ENCODE results near the gene ZBTB16. TPM values are rescaled to one million over a fixed set of nuclear protein-coding genes. Genes with fewer than 3 reads are reported as not detected.
A peak's percentile ranks its signal among the peaks of the same experiment; 100 is the strongest.

Gene ZBTB16
- polyA plus RNA-seq, 1 donor (not counting 4 experiments of a cell fraction or from before 2014, with no cell fraction given): 0.18 TPM

DNA sequence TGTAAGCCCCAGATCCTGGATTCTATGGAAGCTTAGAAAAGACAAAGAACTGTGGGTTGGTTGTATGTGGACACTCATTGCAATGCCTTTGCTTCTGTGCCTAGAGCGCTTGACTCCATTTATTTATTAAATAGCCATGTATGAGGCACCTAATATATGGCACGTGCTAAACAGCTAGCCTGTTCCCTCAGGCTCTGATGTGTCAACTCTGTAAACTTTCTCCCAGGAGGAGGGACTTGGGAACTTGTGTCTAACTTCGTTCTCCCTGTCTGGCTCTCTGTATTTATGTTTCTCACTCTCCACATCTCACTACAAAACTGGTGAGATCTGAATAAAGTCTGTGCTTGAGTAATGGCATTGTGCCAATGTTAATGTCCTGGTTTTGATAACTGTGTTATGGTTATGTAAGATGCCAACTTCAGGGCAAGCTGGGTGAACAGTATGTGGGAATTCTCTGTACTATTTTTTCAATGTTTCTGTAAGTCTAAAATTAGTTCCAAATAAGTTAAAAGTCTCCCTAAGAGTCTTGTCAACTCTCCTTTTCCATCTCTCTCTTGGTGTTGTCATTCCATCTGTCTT lies 34.1 kb upstream of the ZBTB16 start:
- DNase-seq (ENCODE audit: low read depth, low spot score) (no peak), FAIRE-seq (no peak)
- Histone ChIP-seq H3K36me3 (ENCODE audit: control insufficient read depth in 2 of 2, extremely low read depth in 1 of 2, insufficient read depth in 2 of 2, low read length in 2 of 2) (no peaks in the 10 kb centered on the region), H3K4me1 (ENCODE audit: control insufficient read depth, extremely low read depth, insufficient read depth, low read length) (no peaks in the 10 kb centered on the region), H3K27me3 (ENCODE audit: control insufficient read depth, extremely low read depth, insufficient read depth, low read length) (peaks cover 5% of the 10 kb centered on the region), H3K27ac (ENCODE audit: control insufficient read depth, insufficient read depth, low read length) (no peak overlapping the region), H4K20me1 (ENCODE audit: control insufficient read depth, extremely low read depth, insufficient read depth, low read length) (no peaks in the 10 kb centered on the region), H3K4me2 (ENCODE audit: control insufficient read depth, extremely low read depth, insufficient read depth, low read depth, low read length) (no peak overlapping the region), H3K4me3 (ENCODE audit: control insufficient read depth in 2 of 3, extremely low read depth in 1 of 3, insufficient read depth in 2 of 3, low read depth in 1 of 3, low read length in 3 of 3) (no peak overlapping the region), H3K9ac (ENCODE audit: control insufficient read depth, extremely low read depth, insufficient read depth, low read length) (no peak overlapping the region), H3K9me1 (ENCODE audit: control insufficient read depth, extremely low read depth, insufficient read depth, low read length) (no peaks in the 10 kb centered on the region), H2AFZ (ENCODE audit: control insufficient read depth, low read length) (no peak overlapping the region), H3K79me2 (ENCODE audit: control insufficient read depth, insufficient read depth, low read length) (no peaks in the 10 kb centered on the region), H3K9me3 (ENCODE audit: control insufficient read depth, low read depth, low read length) (no peaks in the 10 kb centered on the region)
- dilution Hi-C loops (cut with MboI; ENCODE audit: extremely low pct_ligation_motif_present, low sequenced_read_pairs): loop anchor here (25.0 kb wide), 1 partner anchor 237 kb away; no protein-coding TSS in a partner anchor
- no peak for TF ChIP-seq EZH2 (IDR thresholded peaks at IDR 0.05; ENCODE audit: low read length)

DNA sequence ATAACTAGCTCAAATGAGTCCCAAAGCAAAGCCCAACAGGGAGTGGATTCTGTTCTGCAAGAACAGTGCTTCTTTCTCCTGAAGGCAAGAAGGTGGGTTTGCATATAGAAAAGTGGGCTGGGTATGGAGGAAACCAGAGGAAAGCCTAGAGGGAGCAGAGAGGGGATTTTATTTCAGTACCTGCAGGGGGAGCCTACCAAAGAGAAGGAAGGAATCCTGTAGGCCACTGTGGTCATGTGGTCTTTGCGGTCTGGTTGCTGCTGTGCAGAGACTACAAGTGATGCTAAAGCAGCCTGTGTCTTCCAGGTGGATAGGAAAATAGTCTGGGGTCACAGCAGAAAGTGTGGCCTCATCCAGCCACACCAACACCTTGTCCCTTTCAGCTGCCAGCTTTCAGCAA lies 33.2 kb upstream of the ZBTB16 start:
- Histone ChIP-seq H4K20me1 (ENCODE audit: control insufficient read depth, extremely low read depth, insufficient read depth, low read length) (no peaks in the 10 kb centered on the region), H2AFZ (ENCODE audit: control insufficient read depth, low read length) (no peak overlapping the region), H3K79me2 (ENCODE audit: control insufficient read depth, insufficient read depth, low read length) (no peaks in the 10 kb centered on the region), H3K9me3 (ENCODE audit: control insufficient read depth, low read depth, low read length) (no peaks in the 10 kb centered on the region), H3K36me3 (ENCODE audit: control insufficient read depth in 2 of 2, extremely low read depth in 1 of 2, insufficient read depth in 2 of 2, low read length in 2 of 2) (no peaks in the 10 kb centered on the region), H3K27me3 (ENCODE audit: control insufficient read depth, extremely low read depth, insufficient read depth, low read length) (peaks cover 5% of the 10 kb centered on the region), H3K9me1 (ENCODE audit: control insufficient read depth, extremely low read depth, insufficient read depth, low read length) (no peaks in the 10 kb centered on the region), H3K9ac (ENCODE audit: control insufficient read depth, extremely low read depth, insufficient read depth, low read length) (no peak overlapping the region), H3K4me3 (ENCODE audit: control insufficient read depth in 2 of 3, extremely low read depth in 1 of 3, insufficient read depth in 2 of 3, low read depth in 1 of 3, low read length in 3 of 3) (no peak overlapping the region), H3K4me2 (ENCODE audit: control insufficient read depth, extremely low read depth, insufficient read depth, low read depth, low read length) (no peak overlapping the region), H3K27ac (ENCODE audit: control insufficient read depth, insufficient read depth, low read length) (no peak overlapping the region), H3K4me1 (ENCODE audit: control insufficient read depth, extremely low read depth, insufficient read depth, low read length) (no peaks in the 10 kb centered on the region)
- TF ChIP-seq, protein P1, sequence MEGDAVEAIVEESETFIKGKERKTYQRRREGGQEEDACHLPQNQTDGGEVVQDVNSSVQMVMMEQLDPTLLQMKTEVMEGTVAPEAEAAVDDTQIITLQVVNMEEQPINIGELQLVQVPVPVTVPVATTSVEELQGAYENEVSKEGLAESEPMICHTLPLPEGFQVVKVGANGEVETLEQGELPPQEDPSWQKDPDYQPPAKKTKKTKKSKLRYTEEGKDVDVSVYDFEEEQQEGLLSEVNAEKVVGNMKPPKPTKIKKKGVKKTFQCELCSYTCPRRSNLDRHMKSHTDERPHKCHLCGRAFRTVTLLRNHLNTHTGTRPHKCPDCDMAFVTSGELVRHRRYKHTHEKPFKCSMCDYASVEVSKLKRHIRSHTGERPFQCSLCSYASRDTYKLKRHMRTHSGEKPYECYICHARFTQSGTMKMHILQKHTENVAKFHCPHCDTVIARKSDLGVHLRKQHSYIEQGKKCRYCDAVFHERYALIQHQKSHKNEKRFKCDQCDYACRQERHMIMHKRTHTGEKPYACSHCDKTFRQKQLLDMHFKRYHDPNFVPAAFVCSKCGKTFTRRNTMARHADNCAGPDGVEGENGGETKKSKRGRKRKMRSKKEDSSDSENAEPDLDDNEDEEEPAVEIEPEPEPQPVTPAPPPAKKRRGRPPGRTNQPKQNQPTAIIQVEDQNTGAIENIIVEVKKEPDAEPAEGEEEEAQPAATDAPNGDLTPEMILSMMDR (optimal IDR thresholded peaks at IDR 0.05 in 1 of 3, IDR thresholded peaks at IDR 0.05 in 1 of 3, conservative IDR thresholded peaks at IDR 0.05 in 1 of 3; ENCODE audit: extremely low read depth in 1 of 3, insufficient read depth in 2 of 3, low read length in 3 of 3): peak in 1 of 3 experiments; percentile 1
- TF ChIP-seq EZH2 (IDR thresholded peaks at IDR 0.05; ENCODE audit: low read length): no peak
- dilution Hi-C loops (cut with MboI; ENCODE audit: extremely low pct_ligation_motif_present, low sequenced_read_pairs): loop anchor here (25.0 kb wide), 1 partner anchor 236 kb away; no protein-coding TSS in a partner anchor
- FAIRE-seq: no peak
- DNase-seq (ENCODE audit: low read depth, low spot score): no peak

DNA sequence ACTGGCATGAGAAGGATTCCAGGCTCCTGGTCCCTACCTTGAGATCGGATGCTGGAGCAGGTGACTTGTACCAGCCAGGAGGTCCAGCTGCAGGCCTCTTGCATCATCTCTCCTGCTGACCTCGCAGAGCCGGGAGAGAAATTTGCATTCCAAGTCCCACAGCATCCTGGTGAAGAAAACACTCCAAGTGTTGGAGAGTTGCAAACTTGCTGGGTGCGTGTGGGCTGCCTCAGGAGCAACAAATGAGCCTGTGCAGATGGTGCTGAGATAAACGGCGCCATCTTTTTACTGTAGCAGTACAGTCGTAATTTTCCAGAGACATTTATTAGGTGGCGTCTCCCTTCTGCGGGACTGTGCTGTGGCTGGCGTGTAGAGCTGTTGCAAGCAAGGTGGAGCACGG lies 32.1 kb upstream of the ZBTB16 start:
- Histone ChIP-seq H3K4me1 (ENCODE audit: control insufficient read depth, extremely low read depth, insufficient read depth, low read length) (no peaks in the 10 kb centered on the region), H3K4me3 (ENCODE audit: control insufficient read depth in 2 of 3, extremely low read depth in 1 of 3, insufficient read depth in 2 of 3, low read depth in 1 of 3, low read length in 3 of 3) (no peak overlapping the region), H3K36me3 (ENCODE audit: control insufficient read depth in 2 of 2, extremely low read depth in 1 of 2, insufficient read depth in 2 of 2, low read length in 2 of 2) (no peaks in the 10 kb centered on the region), H3K9me3 (ENCODE audit: control insufficient read depth, low read depth, low read length) (no peaks in the 10 kb centered on the region), H4K20me1 (ENCODE audit: control insufficient read depth, extremely low read depth, insufficient read depth, low read length) (no peaks in the 10 kb centered on the region), H3K4me2 (ENCODE audit: control insufficient read depth, extremely low read depth, insufficient read depth, low read depth, low read length) (no peak overlapping the region), H3K27ac (ENCODE audit: control insufficient read depth, insufficient read depth, low read length) (no peak overlapping the region), H3K79me2 (ENCODE audit: control insufficient read depth, insufficient read depth, low read length) (no peaks in the 10 kb centered on the region), H3K9ac (ENCODE audit: control insufficient read depth, extremely low read depth, insufficient read depth, low read length) (no peak overlapping the region), H3K9me1 (ENCODE audit: control insufficient read depth, extremely low read depth, insufficient read depth, low read length) (no peaks in the 10 kb centered on the region), H2AFZ (ENCODE audit: control insufficient read depth, low read length) (no peak overlapping the region), H3K27me3 (ENCODE audit: control insufficient read depth, extremely low read depth, insufficient read depth, low read length) (peaks cover 5% of the 10 kb centered on the region)
- dilution Hi-C loops (cut with MboI; ENCODE audit: extremely low pct_ligation_motif_present, low sequenced_read_pairs): loop anchor here (25.0 kb wide), 1 partner anchor 235 kb away; no protein-coding TSS in a partner anchor
- FAIRE-seq (no peak), DNase-seq (ENCODE audit: low read depth, low spot score) (no peak)
- no peak for TF ChIP-seq EZH2 (IDR thresholded peaks at IDR 0.05; ENCODE audit: low read length)
- TF ChIP-seq, protein P1 (optimal IDR thresholded peaks at IDR 0.05 in 1 of 3, IDR thresholded peaks at IDR 0.05 in 1 of 3, conservative IDR thresholded peaks at IDR 0.05 in 1 of 3; ENCODE audit: extremely low read depth in 1 of 3, insufficient read depth in 2 of 3, low read length in 3 of 3): no peak
